GM20000 (cell line): Measurements from ENCODE around the gene ANKRD11.

Source experiments
- DNase-seq: peaks from one replicate; pipeline ENCODE4 v3.0.0; 2012; ENCODE audit warnings: low spot score
- CTCF ChIP-seq: IDR thresholded peaks from 2 replicates; pipeline ENCODE4 v1.5.1; 2012; ENCODE audit warnings: mild to moderate bottlenecking, control low read depth; ENCODE audit errors: extremely low read depth, missing control alignments

The ANKRD11 gene

GRCh38 chr16:89517128-89517527 is 26.8 kb upstream of the ANKRD11 start:
- DNase-seq = no peak
- TF ChIP-seq CTCF = no peak

GRCh38 chr16:89512453-89512852 is 22.1 kb upstream of the ANKRD11 start:
- no peak for TF ChIP-seq CTCF
- DNase-seq = no peak

- no peak for DNase-seq
- TF ChIP-seq CTCF = no peak
Measured at GRCh38 chr16:89511374-89511773, 21.0 kb upstream of the ANKRD11 start.

GRCh38 chr16:89510526-89510925 is 20.2 kb upstream of the ANKRD11 start:
- TF ChIP-seq CTCF = no peak
- no peak for DNase-seq

GRCh38 chr16:89507834-89508590 is 17.7 kb upstream of the ANKRD11 start, which contains the start of gene SPG7:
SPG7 (plus strand) TSS chr16:89508403; CDS start chr16:89508418, 15 bp downstream.
- TF ChIP-seq CTCF = no peak
- DNase-seq = peak; percentile 100

- no peak for TF ChIP-seq CTCF
- DNase-seq = no peak
Measured at GRCh38 chr16:89507214-89507833, 17.0 kb upstream of the ANKRD11 start.

- no peak for DNase-seq
- TF ChIP-seq CTCF = no peak
Measured at GRCh38 chr16:89506791-89507191, 16.4 kb upstream of the ANKRD11 start.
